Activated CD8-positive, alpha-beta memory T cell treated with anti-CD3 and anti-CD28 coated beads for 4 hours (primary cell): ENCODE results near the gene BOD1.
"Not testable (repeated sequence)": the region's sequence is repeated elsewhere in the genome, so short reads cannot be mapped to it uniquely, and the experiment has no call there.

Experiments used
- DNase-seq, 2 donors: peaks; one replicate each; pipeline ENCODE4 v3.0.0-alpha.2; 2020; ENCODE audit warnings: low read depth in 2 of 2

The BOD1 gene

GRCh38 chr5:173615884-173616576 lies 420 bp downstream of the BOD1 start:
- peak; percentile 41 to 50 for DNase-seq

- DNase-seq = no peak
Observed at GRCh38 chr5:173614591-173614990, 1.9 kb downstream of the BOD1 start.

- DNase-seq = no peak
Observed at GRCh38 chr5:173613433-173614159, 2.9 kb downstream of the BOD1 start.

GRCh38 chr5:173612948-173613347 lies 3.5 kb downstream of the BOD1 start:
- no peak for DNase-seq

GRCh38 chr5:173611706-173612105 lies 4.7 kb downstream of the BOD1 start:
- no peak for DNase-seq

GRCh38 chr5:173604141-173604540 lies 12.3 kb downstream of the BOD1 start:
- DNase-seq = no peak

DNA sequence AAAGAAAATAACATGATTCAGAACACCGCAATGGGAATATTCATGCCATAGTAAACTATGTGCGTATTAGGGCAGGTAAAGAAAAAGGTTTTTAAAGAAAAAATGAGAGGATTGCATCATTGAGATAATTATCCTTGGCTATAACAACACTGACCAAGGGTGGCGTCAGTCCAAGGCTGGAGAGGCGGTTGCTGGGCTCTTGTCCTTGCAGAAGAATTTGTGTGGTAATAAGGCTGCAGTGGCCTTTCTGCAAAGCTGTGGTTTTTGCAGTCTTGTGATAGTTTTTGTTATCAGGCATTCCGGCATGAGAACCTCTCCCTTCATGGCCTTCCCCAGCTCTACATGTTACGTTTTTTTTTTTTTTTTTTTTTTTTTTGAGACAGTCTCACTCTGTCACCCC lies 14.0 kb downstream of the BOD1 start:
- DNase-seq = no peak

- DNase-seq = no peak
Observed at GRCh38 chr5:173598686-173599085, 17.8 kb downstream of the BOD1 start.

DNA sequence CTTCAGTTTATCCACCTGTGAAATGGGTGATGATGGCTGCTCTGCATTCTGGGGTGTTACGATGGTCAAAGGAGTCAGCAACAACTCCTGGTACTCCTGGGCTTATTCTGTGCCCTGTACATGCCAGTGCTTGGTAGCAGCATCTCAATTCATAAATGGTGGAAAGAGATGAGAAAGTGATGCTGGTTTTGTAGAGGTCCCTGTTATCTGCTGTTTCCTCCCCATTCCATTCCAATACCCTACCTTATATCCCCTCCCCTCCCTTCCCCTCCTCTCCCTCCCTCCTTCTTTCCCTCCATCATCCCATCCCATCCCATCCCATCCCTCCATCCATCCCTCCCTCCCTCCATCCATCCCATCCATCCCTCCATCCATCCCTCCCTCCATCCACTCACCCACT lies 19.1 kb downstream of the BOD1 start:
- no peak for DNase-seq

DNA sequence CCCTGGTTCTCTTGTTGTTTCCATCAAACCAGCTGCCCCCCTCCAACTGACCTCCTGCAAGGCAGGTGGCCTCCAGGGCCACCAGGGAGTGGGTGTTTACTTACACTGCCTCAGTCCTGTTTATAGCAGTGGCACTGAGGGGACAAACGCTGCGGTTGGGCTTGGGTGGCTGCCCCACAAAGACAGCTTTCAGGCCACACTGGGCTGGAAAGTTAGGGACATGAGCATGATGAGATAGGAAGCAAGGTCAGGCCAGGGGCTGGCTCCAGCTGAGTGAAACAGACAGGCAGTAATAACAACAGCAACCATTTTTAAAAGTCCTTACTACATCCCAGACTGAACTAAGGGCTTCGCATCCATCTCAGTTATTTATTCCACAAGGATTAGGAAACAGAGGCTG lies 20.6 kb downstream of the BOD1 start:
- DNase-seq = no peak

- DNase-seq = no peak
Observed at GRCh38 chr5:173594061-173594460, 22.4 kb downstream of the BOD1 start.

DNA sequence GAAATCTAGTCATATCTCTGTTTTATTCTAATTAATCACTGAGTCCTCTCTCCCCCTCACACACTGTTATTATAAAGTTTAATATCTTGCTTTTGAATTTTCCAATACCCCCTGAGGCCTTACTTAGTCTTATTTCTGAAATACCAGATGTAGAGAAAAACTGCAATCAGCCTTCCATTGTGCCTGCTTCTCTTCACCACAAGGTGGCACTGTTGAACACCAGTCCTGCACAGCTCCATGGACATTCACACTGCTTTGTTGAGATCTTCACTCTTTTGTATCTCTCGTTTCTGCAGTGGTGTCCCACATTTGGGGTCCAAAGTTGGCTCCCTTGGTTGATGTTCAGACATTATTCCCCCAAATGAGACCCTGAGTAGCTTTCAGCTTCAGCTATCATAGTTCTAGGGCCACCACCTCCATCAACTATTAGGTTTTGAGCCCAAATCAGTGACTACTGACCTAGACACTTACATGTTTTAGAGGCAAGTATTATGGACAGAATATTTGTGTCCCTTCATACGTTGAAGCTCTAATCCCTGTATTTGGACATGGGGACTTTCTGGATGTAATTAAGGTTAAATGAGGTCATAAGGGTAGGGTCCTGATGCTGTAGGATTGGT lies 24.3 kb downstream of the BOD1 start:
- no peak for DNase-seq

GRCh38 chr5:173591056-173591514 lies 25.4 kb downstream of the BOD1 start:
- no peak for DNase-seq

DNA sequence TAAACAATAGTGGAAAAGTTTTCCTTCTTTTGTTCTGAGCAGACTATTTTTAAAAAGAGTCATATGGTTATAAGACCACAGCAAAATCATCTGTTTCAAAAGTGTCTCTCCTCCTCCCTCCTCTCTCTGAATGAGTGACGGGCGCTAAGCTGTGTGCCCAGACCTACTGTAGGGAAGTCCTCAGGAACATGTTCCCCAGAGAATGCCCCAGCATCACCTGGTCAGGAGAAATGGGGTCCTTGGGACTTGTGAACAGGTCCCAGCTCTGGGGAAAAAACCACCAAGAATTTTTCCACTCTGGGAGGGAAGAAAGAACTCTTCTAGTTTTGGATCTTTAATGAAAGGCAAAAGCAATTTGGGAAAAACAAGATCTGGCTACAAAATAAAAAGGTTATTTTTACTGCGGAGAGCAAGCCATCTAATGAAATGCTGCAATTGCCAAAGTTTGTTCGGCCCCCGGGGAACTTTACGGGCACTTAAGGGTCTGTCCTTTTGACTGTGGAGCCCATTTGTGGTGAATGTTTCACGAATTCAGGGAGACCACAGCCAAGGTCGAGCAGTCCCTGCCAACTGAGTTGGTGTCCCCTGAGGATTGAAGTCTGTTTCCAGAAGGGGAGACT lies 25.9 kb downstream of the BOD1 start:
- no peak for DNase-seq

DNA sequence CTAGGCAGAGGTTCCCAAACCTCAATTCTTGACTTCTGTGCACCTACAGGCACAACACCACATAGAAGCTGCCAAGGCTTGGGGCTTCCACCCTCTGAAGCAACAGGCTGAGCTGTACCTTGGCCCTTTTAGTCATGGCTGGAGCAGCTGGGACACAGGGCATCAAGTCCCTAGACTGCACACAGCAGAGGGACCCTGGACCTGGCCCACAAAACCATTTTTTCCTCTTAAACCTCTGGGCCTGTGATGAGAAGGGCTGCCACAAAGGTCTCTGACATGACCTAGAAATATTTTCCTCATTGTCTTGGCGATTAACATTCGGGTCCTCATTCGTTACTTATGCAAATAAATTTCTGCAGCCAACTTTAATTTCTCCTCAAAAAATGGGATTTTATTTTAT lies 30.3 kb downstream of the BOD1 start:
- not testable (repeated sequence) for DNase-seq

DNA sequence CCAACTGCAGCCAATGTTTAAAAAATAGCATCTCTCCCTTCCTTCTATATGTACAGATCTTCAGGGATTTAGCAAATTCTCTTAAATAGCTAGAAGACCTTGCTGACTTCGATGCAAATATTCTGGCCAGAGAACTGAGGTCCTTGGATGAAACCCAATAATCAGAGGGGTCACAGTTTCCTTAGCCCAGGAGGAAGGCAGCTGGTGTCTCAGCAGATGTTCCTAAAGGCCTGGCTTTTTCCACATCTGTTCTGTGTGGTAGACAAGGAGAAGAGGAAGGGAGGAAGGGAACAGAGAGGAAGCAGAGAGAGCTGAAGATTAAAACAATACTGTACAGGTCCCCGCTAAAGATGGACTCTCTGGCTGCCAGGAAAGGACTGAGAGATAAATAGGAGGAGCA lies 33.1 kb downstream of the BOD1 start:
- DNase-seq = no peak

GRCh38 chr5:173582216-173583111 lies 34.0 kb downstream of the BOD1 start:
- DNase-seq = no peak

- no peak for DNase-seq
Observed at GRCh38 chr5:173581408-173582215, 34.8 kb downstream of the BOD1 start.

GRCh38 chr5:173578947-173579615 lies 37.4 kb downstream of the BOD1 start:
- no peak for DNase-seq

- no peak for DNase-seq
Observed at GRCh38 chr5:173577817-173578216, 38.6 kb downstream of the BOD1 start.
